ENCODE measurements around the gene ZCWPW1.
A peak's percentile ranks its signal among the peaks of the same experiment; 100 is the strongest.

Gene ZCWPW1

DNA sequence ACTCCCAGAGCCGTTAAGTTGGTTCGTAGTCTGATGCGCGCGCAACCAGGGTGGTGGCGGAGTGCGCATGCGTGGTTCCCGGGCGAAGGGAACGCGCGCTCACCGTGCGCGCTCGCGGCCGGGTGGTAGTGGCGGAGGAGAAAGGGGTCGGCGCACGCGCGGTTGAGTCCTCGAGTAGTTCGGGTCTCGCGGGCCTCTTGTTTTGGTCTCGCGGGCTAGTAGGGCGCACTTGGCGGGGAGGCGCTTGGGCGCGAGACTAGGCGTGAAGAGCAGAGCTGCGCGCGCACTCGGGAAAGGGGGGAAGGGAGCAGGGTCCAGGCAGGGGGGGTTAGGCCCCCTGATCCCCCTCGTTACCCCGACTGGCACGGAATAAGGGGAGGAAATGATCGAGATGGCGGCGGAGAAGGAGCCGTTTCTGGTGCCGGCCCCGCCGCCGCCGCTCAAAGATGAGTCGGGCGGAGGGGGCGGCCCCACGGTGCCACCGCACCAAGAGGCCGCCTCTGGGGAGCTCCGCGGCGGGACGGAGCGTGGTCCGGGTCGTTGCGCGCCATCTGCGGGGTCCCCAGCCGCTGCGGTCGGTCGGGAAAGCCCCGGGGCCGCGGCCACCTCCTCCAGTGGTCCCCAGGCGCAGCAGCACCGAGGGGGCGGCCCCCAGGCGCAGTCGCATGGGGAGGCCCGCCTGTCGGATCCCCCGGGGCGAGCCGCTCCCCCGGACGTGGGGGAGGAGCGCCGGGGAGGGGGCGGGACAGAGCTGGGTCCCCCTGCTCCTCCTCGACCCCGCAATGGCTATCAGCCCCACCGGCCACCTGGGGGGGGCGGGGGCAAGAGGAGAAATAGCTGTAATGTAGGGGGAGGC is 1.4 kb upstream of the ZCWPW1 start, which contains the start of gene MEPCE:
MEPCE (plus strand) TSS at position 195 of the 856 bp plus-strand sequence; CDS start at position 383, 188 bp downstream.
- Mint-ChIP-seq H3K4me1 (peaks cover 46% of the 10 kb centered on the region), H3K4me3 (peak within 1 kb of the TSS; percentile 93), H3K36me3 (ENCODE audit: low read depth) (peaks cover 36% of the 10 kb centered on the region), H3K9me3 (peaks cover 7% of the 10 kb centered on the region), H3K27ac (peak within 1 kb of the TSS; percentile 100), H3K27me3 (ENCODE audit: low read depth, poor library complexity) (peaks cover 12% of the 10 kb centered on the region)
- TF ChIP-seq, protein P1, sequence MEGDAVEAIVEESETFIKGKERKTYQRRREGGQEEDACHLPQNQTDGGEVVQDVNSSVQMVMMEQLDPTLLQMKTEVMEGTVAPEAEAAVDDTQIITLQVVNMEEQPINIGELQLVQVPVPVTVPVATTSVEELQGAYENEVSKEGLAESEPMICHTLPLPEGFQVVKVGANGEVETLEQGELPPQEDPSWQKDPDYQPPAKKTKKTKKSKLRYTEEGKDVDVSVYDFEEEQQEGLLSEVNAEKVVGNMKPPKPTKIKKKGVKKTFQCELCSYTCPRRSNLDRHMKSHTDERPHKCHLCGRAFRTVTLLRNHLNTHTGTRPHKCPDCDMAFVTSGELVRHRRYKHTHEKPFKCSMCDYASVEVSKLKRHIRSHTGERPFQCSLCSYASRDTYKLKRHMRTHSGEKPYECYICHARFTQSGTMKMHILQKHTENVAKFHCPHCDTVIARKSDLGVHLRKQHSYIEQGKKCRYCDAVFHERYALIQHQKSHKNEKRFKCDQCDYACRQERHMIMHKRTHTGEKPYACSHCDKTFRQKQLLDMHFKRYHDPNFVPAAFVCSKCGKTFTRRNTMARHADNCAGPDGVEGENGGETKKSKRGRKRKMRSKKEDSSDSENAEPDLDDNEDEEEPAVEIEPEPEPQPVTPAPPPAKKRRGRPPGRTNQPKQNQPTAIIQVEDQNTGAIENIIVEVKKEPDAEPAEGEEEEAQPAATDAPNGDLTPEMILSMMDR (IDR thresholded peaks at IDR 0.05): no peak
- peak; percentile 98 for DNase-seq

DNA sequence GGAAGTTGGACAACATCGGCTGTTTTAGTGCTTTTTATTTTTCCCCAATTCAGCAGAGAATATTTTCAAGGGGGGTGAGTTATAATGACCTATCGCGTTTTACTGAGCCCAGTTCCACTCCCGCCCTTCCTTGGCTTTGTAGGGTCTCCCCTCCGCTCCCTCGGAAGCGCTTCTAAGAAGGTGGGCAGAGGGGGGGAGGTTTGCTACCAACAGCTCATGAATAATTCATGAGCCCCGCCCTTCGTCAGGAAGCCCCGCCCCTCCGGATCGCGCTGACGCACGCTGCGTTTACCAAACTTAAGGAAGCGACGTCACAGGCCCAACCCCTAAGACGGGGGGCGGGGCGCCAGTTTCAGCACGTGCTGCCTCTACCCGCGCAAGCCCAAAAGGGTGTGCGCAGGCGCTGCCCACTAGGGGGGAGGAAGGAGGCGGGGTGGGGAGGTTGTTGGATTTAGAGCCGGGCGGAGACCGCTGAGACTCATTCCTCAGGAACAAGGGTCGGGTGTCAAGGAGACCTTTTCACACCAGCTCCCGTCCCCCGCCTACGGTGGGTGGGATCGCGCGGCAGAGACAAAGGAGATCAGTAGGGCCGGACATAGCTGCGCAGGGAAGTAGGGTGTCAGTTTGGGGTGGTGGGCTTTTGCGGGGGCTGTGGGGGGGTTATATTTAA is 599 bp upstream of the ZCWPW1 start:
- H3K9me3 Mint-ChIP-seq: peaks cover 7% of the 10 kb centered on the region
- peak overlapping the region; percentile 100 for H3K27ac Mint-ChIP-seq
- peaks cover 16% of the 10 kb centered on the region for H3K27me3 Mint-ChIP-seq (ENCODE audit: low read depth, poor library complexity)
- peak; percentile 100 for DNase-seq
- H3K4me1 Mint-ChIP-seq: peaks cover 39% of the 10 kb centered on the region
- H3K4me3 Mint-ChIP-seq: peak overlapping the region; percentile 93
- H3K36me3 Mint-ChIP-seq (ENCODE audit: low read depth): peaks cover 28% of the 10 kb centered on the region
- TF ChIP-seq, protein P1 (IDR thresholded peaks at IDR 0.05): no peak

DNA sequence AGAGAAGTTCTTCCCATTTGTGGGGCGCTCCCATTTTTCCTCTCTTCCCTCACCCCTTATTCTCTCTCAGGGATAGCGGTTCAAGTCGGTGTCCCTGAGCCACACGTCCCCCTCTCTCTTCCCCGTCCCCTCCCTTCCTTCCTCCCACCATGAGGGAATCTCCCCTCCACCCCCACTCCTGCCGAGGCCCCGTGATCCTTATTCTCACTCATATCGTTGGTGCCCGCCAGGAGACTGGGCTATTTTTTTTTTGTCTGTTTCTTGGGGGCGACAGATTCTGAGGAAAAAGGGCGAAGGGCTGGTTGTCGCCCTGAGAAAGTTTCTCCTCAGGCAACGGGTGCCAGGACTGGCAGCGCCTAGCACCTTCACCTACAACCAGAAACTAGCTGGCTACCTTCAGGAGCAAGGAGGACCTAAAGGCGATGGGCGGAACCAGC is 723 bp downstream of the ZCWPW1 start:
- peaks cover 15% of the 10 kb centered on the region for H3K36me3 Mint-ChIP-seq (ENCODE audit: low read depth)
- no peak for DNase-seq
- peaks cover 7% of the 10 kb centered on the region for H3K9me3 Mint-ChIP-seq
- H3K27me3 Mint-ChIP-seq (ENCODE audit: low read depth, poor library complexity): peaks cover 16% of the 10 kb centered on the region
- TF ChIP-seq, protein P1 (IDR thresholded peaks at IDR 0.05): no peak
- no peak overlapping the region for H3K27ac Mint-ChIP-seq
- H3K4me1 Mint-ChIP-seq: peaks cover 25% of the 10 kb centered on the region
- peak overlapping the region; percentile 93 for H3K4me3 Mint-ChIP-seq

DNA sequence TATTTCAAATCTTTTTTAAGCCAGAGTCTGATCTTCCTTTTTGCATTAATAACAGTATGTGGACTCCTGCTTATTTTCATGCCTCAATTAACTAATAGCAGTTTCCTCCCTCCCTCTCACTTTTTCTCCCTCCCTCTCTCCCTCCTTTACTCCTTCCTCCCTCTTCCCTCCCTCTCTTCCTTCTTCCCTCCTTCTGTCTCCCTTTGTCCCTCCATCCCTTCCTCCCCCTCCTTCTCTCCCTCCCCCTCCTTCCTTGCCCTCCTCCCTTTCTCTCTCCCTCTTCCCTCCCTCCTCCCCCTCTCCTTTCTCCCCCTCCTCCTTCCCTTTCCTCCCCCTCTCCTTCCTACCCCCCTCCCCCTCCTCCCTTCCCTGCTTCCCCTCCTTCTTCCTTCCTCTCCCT is 2.0 kb downstream of the ZCWPW1 start:
- Mint-ChIP-seq H3K27me3 (ENCODE audit: low read depth, poor library complexity) (peaks cover 26% of the 10 kb centered on the region), H3K4me1 (peaks cover 13% of the 10 kb centered on the region), H3K4me3 (no peak overlapping the region), H3K9me3 (peaks cover 7% of the 10 kb centered on the region), H3K27ac (no peak overlapping the region), H3K36me3 (ENCODE audit: low read depth) (peaks cover 3% of the 10 kb centered on the region)
- TF ChIP-seq, protein P1 (IDR thresholded peaks at IDR 0.05): no peak
- DNase-seq: no peak

DNA sequence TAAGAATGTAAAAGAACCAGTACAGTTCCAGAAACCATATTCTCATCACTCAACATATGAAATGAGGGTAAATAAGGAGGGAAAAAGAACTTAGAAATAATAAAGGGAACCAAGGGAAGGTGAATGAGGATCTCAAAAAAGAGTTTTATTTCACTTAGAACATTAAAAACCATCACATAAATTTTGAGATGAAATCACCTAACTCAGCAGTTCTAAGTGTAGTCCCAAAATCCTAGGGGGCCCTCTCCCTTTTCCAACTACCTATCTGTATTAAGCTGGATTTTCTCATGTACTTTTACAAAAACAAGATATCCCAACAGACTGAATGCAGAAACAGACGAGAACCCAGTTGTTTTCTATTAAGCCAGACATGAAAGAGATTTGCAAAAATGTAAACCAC is 3.2 kb downstream of the ZCWPW1 start:
- Mint-ChIP-seq H3K27me3 (ENCODE audit: low read depth, poor library complexity) (peaks cover 29% of the 10 kb centered on the region), H3K9me3 (peaks cover 7% of the 10 kb centered on the region), H3K4me1 (peaks cover 2% of the 10 kb centered on the region), H3K27ac (no peak overlapping the region), H3K36me3 (ENCODE audit: low read depth) (no peaks in the 10 kb centered on the region), H3K4me3 (no peak overlapping the region)
- TF ChIP-seq, protein P1 (IDR thresholded peaks at IDR 0.05): no peak
- no peak for DNase-seq
